Right renal cortex interstitium (tissue), 3 donors: ENCODE measurements around the gene LSG1. TPM values are rescaled to one million over a fixed set of nuclear protein-coding genes. Genes with fewer than 3 reads are reported as not detected.
"Not testable (repeated sequence)": the region's sequence is repeated elsewhere in the genome, so short reads cannot be mapped to it uniquely, and the experiment has no call there.

ENCODE experiments used
- DNase-seq, 3 donors: peaks; one replicate each; pipeline ENCODE4 v3.0.0-alpha.2; 2013; ENCODE audit warnings: low read depth in 3 of 3, low spot score in 2 of 3
- polyA plus RNA-seq, 3 donors: library from polyadenylated mRNA; unstranded; fragments of 120-200 nt; gene quantifications; one replicate each; pipeline ENCODE4 v1.2.1, GENCODE V29; 2013; ENCODE audit not compliant: insufficient read length in 3 of 3

Gene LSG1
- polyA plus RNA-seq, 3 donors: 33.5 to 41.5 (median 39.8) TPM

- DNase-seq: no peak
These were observed 13.3 kb downstream of the LSG1 start for GRCh38 chr3:194658477-194659242.

GRCh38 chr3:194657439-194657838 lies 14.6 kb downstream of the LSG1 start:
- DNase-seq: no peak

- DNase-seq: no peak
These were observed 17.5 kb downstream of the LSG1 start for GRCh38 chr3:194654443-194654842.

- no peak for DNase-seq
These were observed 24.2 kb downstream of the LSG1 start for GRCh38 chr3:194647747-194648146.

GRCh38 chr3:194642769-194643168 lies 29.2 kb downstream of the LSG1 start:
- DNase-seq: no peak

- no peak for DNase-seq
These were observed 31.2 kb downstream of the LSG1 start for GRCh38 chr3:194640829-194641228.

GRCh38 chr3:194638991-194639605 lies 32.9 kb downstream of the LSG1 start:
- DNase-seq: no peak

GRCh38 chr3:194637541-194638400 lies 34.2 kb downstream of the LSG1 start:
- no peak for DNase-seq

GRCh38 chr3:194637066-194637465 lies 34.9 kb downstream of the LSG1 start:
- DNase-seq: no peak

- DNase-seq: peak; percentile 29 to 52 (median 33)
These were observed 38.5 kb downstream of the LSG1 start, which contains the start of gene TMEM44 for GRCh38 chr3:194633349-194634004. Gene TMEM44 (minus strand): TSS chr3:194633419. CDS start chr3:194633215, 204 bp downstream.

GRCh38 chr3:194632809-194633348 lies 39.1 kb downstream of the LSG1 start:
- peak in 1 of 3 donors; percentile 19 for DNase-seq

GRCh38 chr3:194632226-194632808 lies 39.7 kb downstream of the LSG1 start:
- DNase-seq: no peak

GRCh38 chr3:194631696-194632095 lies 40.3 kb downstream of the LSG1 start:
- DNase-seq: no peak

GRCh38 chr3:194630681-194631080 lies 41.3 kb downstream of the LSG1 start:
- not testable (repeated sequence) for DNase-seq

- DNase-seq: no peak
These were observed 47.0 kb downstream of the LSG1 start for GRCh38 chr3:194624956-194625355.

- no peak for DNase-seq
These were observed 48.3 kb downstream of the LSG1 start for GRCh38 chr3:194623449-194624290.

GRCh38 chr3:194622621-194623340 lies 49.2 kb downstream of the LSG1 start:
- DNase-seq: no peak

GRCh38 chr3:194621947-194622346 lies 50.0 kb downstream of the LSG1 start:
- no peak for DNase-seq
